Fibroblast of skin of scalp (primary cell): ENCODE results near the gene NBL1.
A peak's percentile ranks its signal among the peaks of the same experiment; 100 is the strongest.

Source experiments
- DNase-seq: peaks from one replicate; pipeline ENCODE4 v3.0.0-alpha.2; 2013

NBL1 gene

DNA sequence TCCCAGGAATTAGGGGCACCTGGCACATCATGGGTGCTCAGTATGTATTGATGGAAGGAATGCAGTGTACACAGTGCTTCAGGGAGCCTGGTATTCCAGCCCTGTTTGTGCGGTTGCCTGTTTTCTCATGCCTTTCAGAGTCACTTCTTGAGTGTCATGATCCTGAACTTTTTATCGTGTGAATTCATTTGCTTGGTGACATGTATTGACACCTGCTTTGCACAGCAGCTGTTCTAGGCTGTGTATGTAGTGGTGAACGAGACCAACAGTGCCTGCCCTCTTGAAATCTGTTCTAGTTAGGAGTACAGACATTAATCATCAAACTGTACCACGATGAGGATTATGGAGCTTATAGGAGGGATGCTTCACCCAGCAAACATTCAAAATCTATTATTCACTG is 26.7 kb downstream of the NBL1 start:
- DNase-seq: no peak

DNA sequence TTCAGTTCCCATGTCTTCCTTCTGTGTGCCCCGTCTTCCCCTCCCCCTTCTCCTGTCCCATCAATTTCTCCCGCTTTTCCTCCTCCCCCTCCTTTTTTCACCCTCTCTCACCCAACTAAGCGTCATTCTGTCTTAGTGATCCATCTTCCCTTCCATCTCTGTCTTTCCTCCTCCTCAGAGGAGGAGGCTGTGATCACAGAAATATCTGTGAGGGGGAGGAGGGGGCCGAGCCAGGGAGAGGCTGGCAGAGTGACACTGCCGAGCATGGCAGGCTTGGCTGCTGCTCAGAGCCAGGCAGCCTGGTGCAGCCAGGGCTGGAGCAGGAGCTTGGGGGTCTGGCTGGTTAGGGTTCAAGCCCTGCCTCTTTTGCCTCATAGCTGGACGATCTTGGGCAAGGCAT is 28.1 kb downstream of the NBL1 start:
- DNase-seq: no peak

DNA sequence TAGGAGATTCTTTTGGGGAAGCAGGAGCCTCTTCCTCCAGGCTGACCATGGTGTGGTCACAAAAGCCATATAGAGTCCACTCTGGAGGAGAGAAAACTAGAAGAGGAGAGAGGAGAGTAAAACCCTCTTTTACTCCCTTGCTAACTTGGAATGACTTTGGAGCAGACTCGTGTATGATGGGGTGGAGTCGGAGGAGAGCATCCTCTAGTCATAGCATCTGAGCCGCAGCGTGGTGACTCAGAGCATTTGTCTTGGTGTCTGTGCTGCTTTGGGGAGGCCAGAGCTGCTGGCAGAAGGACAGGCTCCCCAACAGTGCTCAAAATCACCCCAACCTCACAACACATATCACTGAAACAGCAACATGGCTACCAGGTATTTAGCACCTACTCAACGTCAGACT is 31.7 kb downstream of the NBL1 start:
- DNase-seq: no peak

- peak; percentile 67 for DNase-seq
Measured at GRCh38 chr1:19676438-19676922, 32.4 kb downstream of the NBL1 start.

DNA sequence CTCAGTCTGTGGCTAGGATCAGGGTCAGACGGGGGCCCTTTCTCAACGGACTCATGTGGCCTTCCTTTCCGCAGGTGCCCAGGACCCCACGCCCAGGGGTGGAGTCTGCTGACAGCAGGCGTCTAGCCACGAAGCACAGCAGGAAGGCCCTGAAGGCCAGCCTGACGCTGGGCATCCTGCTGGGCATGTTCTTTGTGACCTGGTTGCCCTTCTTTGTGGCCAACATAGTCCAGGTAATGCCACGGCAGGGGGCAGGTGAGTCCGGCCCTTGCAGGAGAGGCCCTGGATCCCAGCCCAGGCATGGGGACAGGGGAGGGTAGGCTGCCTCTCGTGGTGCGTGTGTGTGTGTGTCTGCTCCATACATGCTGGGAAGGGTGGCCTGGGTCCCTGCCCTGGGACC is 34.4 kb downstream of the NBL1 start:
- DNase-seq: no peak

DNA sequence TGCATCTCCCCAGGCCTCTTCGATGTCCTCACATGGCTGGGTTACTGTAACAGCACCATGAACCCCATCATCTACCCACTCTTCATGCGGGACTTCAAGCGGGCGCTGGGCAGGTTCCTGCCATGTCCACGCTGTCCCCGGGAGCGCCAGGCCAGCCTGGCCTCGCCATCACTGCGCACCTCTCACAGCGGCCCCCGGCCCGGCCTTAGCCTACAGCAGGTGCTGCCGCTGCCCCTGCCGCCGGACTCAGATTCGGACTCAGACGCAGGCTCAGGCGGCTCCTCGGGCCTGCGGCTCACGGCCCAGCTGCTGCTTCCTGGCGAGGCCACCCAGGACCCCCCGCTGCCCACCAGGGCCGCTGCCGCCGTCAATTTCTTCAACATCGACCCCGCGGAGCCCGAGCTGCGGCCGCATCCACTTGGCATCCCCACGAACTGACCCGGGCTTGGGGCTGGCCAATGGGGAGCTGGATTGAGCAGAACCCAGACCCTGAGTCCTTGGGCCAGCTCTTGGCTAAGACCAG is 34.9 kb downstream of the NBL1 start:
- no peak for DNase-seq

DNA sequence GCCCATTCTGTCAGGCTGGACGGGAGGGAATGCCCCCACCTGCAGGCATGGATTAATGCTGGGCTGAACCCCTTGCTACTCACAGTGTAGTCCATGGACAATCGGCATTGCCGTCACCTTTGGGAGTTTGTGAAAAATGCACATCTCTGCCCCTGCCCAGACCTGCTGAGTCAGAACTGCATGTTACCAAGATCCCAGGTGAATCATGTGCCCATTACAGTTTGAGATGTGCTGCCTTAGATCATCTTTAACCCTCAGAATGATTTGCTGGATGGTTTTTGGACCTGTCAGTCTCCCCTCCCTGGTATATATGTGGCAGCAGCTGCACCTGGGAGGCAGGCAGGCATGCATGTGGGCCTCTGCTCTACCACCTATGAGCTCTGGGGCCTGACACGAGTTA is 35.6 kb downstream of the NBL1 start:
- DNase-seq: no peak

- DNase-seq: no peak
Measured at GRCh38 chr1:19680644-19681043, 36.5 kb downstream of the NBL1 start.

- peak; percentile 89 for DNase-seq
Measured at GRCh38 chr1:19682257-19682656, 38.1 kb downstream of the NBL1 start.

GRCh38 chr1:19682901-19683300 is 38.8 kb downstream of the NBL1 start:
- DNase-seq: no peak

DNA sequence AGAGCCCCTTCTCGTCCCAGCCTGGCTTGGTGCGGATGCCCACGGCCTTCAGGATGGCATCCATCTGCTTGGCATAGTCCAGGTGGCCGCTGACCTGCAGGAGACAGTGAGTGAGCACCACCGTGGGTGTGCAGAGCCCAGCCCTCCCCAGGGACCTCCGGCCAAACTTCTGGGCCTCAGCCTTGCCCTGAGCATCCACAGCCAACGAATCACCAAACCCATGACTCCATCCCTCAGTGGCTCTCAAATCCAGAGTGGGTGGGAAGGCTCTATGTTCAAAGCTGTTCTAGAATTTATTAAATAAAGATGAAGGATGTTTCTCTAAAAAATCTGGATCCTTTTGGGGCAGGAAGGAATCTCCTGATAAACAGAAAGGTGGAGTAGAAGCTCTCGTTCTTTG is 39.2 kb downstream of the NBL1 start:
- no peak for DNase-seq

- no peak for DNase-seq
Measured at GRCh38 chr1:19684677-19685076, 40.6 kb downstream of the NBL1 start.

DNA sequence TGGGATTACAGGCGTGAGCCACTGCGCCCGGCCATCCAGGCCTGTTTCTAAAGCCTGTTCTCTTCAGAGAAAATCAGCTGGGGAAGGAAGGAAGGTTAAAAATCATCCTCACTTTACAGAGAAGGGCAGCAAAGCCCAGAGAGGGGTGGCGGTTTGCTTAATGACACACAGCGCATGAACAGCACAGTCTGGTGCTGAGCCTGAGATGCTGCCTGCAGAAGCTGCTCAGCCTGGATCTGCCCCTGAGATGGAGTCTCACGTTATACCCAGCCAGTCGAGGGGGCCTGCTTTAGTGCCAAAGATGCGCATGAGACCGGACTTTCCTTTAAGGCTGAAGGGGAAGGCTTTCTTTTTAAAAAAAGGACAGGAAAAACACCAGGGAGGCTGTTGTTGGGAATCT is 41.9 kb downstream of the NBL1 start:
- no peak for DNase-seq

- no peak for DNase-seq
Measured at GRCh38 chr1:19687414-19687813, 43.3 kb downstream of the NBL1 start.

DNA sequence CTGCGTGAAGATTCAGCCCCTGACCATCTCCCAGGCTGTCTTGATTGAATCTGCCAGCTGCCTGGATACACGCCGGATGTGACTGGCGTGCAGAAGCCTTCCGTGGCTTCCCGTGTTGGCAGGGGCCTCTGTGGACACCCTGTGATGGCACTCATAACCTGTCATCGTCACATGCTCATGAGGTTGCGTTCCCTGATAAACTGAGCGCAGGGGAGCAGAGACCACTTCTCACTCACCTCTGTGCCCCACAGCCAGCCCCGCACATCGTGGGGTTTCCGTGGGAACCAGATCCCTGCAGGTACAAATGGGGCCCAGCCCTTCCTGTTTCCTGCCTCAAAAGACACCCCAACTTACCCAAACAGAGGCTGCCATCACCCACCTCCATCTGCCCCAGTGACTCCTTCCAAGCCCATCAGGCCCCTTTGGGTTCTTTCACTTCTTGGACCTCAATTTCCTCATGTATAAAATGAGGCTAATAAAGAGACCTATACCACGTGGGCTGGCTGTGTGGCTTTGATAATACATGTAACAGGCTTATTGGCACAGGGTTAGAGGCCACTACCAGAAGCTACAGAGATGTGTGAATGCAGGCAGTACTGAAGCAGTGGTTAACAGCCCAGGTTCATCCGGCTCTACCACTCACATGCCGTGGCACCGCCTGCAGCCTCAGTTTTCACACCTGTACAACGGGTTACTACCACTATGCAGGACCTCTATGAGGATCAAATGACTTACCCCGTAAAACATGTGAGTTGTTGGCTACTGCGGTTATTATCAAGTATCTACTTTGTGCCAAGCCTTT is 44.1 kb downstream of the NBL1 start:
- DNase-seq: no peak

- DNase-seq: no peak
Measured at GRCh38 chr1:19689085-19689757, 45.1 kb downstream of the NBL1 start.

GRCh38 chr1:19689856-19690255 is 45.7 kb downstream of the NBL1 start:
- no peak for DNase-seq

- DNase-seq: no peak
Measured at GRCh38 chr1:19690342-19690741, 46.2 kb downstream of the NBL1 start.

DNA sequence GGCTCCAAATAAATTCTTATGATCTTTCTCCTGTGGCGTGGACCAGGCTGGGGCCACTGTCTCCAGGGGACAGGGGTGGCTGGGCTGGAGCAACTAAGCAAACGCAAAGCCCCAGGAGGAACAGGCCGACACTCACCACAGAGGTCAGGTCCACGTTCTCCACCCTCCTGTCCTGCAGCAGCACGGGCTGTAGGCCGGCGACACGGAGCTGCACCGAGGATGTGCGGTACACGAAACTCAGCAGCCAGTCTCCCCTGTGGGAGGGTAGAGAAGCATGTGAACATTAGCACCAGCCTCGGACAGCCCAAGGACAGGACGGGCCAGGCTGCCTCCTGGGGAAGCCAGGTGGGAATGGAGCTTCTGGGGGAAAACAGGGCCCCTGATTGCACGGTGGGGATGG is 50.2 kb downstream of the NBL1 start:
- no peak for DNase-seq

- DNase-seq: no peak
Measured at GRCh38 chr1:19695772-19696171, 51.7 kb downstream of the NBL1 start.

DNA sequence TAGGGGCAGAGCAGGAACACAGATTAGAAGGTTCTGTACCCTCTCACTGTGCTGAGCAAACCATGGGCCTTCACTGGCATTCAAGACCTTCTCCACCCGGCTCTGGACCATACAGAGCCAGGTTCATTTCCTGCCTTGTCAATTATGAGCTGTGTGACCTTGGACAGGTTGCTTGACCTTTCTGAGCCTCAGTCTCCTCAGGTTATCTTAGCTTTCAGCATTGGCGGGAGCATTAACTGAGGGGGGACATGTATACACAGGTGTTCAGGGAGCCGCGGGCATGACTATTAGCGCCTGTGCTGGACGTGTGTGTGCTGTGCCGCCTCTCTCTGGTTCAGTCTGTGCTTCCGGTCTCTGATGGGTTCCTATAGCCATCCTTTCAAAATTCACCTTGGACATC is 52.7 kb downstream of the NBL1 start:
- no peak for DNase-seq

- DNase-seq: no peak
Measured at GRCh38 chr1:19698181-19698580, 54.1 kb downstream of the NBL1 start.

GRCh38 chr1:19700079-19700777 is 56.1 kb downstream of the NBL1 start:
- no peak for DNase-seq
